ENCODE measurements around the gene AGRN.
A peak's percentile ranks its signal among the peaks of the same experiment; 100 is the strongest.
"Not testable (repeated sequence)": the region's sequence is repeated elsewhere in the genome, so short reads cannot be mapped to it uniquely, and the experiment has no call there.

Gene AGRN

GRCh38 chr1:1003618-1004419, 16.1 kb upstream of the AGRN start:
- DNase-seq, result no peak

GRCh38 chr1:1004420-1004779, 15.5 kb upstream of the AGRN start:
- no peak for DNase-seq

GRCh38 chr1:1004780-1005697, 14.9 kb upstream of the AGRN start:
- DNase-seq, result no peak

GRCh38 chr1:1005774-1006304, 14.1 kb upstream of the AGRN start:
- DNase-seq, result no peak

GRCh38 chr1:1006305-1007159, 13.4 kb upstream of the AGRN start:
- no peak for DNase-seq

DNA sequence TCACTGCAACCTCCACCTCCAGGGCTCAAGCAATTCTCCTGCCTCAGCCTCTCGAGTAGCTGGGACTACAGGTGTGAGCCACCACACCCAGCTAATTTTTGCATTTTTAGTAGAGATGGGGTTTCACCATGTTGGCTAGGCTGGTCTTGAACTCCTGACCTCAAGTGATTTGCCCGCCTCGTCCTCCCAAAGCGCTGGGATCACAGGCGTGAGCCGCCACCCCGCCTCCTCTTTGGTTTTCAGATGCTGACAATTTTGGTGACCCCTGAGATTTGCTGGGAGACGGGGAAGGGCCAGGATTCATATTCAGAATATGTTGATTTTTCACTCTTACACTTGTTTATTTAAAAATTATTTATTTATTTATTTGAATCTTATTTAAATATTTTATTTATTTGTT, 9.8 kb upstream of the AGRN start:
- DNase-seq, result not testable (repeated sequence)

DNA sequence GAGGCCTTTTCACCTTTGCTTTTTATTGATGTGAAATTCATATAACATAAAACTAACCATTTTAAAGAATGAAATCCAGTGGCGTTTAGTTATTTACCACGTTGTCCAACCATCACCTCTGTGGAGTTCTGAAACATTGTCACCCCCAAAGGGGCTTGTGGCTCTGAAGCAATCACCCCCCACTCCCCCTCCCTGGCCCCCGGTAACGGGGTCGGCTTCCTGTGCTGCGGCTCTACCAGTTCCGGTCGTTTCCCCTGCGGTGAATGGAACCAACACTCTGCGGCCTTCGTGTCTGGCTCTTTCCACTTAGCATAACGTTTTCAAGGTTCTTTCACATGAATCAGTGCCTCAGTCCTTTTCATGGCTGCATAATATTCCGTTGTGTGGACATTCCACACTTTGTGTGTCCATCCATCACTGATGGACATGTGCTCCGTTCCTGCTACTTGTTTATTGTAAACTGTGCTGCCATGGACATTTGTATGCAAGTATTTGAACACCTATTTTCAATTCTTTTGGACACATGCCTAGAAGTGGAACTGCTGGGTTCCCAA, 8.4 kb upstream of the AGRN start:
- no peak for DNase-seq

- not testable (repeated sequence) for DNase-seq
Observed at GRCh38 chr1:1012736-1013104, 7.2 kb upstream of the AGRN start.

GRCh38 chr1:1013105-1013921, 6.6 kb upstream of the AGRN start, which contains the start of gene ISG15:
ISG15 (plus strand) TSS chr1:1013497; CDS start chr1:1013574, 77 bp downstream.
- peak; percentile 80 for DNase-seq

GRCh38 chr1:1013922-1014648, 5.8 kb upstream of the AGRN start:
- DNase-seq, result peak; percentile 85

DNA sequence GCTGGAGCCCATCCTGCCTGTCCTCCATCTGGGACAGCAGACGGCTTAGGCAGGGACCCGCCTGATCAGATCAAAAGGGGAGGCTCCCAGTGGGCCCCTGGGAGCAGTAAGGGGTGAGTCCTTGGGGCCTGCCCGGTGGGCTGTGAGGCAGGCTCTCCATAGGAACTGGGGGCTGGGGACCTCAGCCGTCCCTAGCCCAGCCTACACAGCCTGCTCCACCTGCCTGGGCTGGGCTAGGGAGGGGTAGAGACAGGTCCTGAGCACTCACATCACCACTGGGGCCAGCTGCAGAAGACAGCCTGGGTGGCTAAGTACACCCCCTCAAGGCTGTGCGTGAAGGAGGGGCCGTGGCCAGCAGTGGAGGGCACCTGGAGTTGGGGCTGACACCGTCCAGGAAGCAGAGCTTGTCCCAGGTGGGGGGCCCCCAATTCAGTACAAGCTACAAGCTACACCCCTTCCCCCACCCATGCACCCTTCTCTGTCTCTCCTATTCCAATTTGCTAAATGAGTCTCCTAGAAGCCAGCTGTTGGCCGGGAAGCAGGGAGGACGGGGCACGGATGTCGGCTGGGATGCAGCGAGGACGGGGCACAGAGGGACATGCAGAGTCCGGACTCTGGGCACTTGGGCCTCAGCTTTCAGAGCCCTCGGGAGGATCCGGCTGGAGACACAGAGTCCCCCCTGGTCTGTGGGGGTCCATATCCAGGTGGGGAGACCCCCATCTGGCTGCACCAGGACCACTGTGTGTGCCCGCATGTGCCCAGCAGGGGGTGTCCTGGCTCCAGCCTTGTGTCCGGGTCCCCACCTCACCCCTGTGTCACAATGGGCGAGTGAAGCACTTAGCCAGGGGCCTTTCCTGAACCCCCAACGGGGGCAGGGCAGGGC, 4.9 kb upstream of the AGRN start:
- no peak for DNase-seq

- DNase-seq, result not testable (repeated sequence)
Observed at GRCh38 chr1:1017397-1018320, 2.3 kb upstream of the AGRN start.

DNA sequence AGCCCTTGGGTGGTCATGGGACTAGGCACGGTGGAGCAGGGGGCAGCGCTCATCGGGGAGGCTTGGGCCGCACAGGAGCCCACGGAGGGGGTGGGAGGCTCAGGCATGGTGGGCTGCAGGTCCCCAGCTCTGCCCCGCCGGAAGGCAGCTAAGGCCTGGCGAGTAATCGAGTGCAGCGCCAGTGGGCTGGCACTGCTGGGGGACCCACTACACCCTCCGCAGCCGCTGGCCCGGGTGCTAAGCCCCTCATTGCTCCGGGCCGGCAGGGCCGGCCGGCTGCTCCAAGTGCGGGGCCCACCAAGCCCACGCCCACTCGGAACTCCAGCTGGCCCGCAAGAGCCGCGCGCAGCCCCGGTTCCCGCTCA, 1.6 kb upstream of the AGRN start:
- DNase-seq, result not testable (repeated sequence)

DNA sequence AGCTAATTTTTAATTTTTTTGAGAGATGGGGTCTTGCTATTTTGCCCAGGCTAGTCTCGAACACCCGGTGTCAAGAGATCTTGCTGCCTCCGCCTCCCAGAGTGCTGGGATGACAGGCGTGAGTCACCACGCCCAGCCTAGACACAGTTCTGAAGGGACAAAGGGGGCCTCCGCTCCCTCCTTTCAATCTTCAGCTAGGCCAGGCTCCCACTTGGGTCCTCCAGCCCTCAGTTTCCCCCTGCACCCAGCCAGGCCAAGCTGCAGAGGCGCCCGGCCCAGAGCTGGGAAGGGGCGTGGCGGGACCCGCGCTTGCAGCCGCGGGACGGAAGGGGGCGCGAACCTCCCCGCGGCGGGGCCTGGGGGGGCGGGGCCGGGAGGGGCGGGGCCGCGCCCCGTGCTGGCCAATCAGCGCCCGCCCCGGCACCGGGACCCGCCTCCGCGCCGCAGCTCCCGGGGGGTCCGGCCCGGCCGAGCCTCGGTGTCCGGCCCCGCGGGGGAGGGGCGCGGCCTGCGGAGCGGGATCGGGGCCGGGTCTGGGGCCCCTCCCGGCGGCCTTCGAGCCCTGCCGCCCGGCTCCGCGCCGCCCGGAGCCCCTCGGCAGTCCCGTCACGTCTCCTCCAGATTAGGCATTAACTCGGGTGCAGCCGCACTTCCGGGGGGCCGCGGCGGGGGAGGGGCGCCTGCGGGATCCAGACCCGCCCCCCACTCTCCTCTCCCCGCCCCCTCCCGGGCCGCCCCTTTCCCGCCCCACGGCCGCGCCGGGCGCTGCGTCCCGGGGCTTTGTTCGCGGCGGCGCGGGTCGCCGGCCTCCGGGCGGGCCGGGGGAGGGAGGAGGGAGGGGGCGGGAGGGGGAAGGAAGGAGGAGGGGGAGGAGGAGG, 559 bp upstream of the AGRN start:
- peak; percentile 69 for DNase-seq

GRCh38 chr1:1020415-1021009, 592 bp downstream of the AGRN start:
- DNase-seq, result no peak

DNA sequence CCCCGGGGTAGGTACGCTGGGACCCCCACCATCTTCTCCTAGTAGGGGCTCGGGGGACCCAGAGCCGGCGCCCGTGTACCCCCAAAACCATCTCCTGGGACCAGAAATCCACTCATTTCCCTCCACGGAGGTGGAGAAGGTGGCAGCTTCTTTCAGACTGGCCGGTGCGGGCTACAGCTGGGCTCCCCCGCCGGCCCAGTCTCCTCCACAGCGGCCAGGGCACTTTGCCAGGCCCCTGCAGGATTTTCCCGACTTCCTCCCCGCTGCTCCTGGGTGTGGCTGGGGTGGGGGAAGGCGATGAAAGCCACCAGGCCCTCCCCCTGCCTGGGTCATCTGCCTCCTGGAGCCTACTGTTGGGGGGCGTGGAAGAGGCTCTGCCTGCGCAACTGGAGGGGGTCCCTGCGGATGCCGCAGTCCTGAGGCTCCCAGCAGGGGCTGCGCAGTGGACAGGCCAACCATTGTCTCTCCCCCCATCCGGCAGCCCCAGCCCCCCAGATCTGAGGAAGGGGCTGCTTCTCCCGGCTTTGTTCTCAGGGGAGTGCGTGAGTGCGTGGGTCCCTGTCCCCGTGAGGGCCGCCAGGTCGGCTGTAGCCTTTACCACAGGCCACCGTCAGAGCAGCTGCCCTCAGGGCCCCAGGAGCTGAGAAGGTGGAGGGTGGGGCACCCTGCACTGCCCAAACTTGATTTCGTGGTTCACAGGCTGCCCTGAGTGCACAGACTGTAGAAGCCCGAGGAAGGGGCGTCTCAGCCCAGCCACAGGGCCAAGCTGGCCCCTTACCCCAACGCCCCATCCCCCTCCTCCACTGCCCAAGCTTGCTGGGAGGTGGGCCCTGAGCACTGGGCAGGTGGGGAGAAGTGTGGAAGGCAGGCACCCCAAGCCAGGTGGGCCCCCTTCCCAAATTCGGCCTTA, 1.3 kb downstream of the AGRN start:
- peak; percentile 62 for DNase-seq
